Gastrocnemius medialis (tissue), 4 donors: ENCODE data around the gene TMEM108.

Experiments used
- POLR2A ChIP-seq, 2 donors: fragments of 450-650 bp; IDR thresholded peaks; one replicate each; pipeline ENCODE4 v1.6.1; 2017; ENCODE audit warnings: antibody characterized with exemption in 2 of 2, mild to moderate bottlenecking in 2 of 2, moderate library complexity in 2 of 2
- TF ChIP-seq, protein P1 (sequence below), 5 experiments: fragments of 450-650 bp in 3 of 5; fragments of 200-600 bp in 2 of 5; sonication (generic) in 2 of 5; IDR thresholded peaks in 4 of 5; conservative IDR thresholded peaks in 1 of 5; 1 replicate in 4 of 5; 2 replicates in 1 of 5; pipeline ENCODE4 v1.5.1; 2016 to 2019; ENCODE audit warnings: antibody characterized with exemption in 5 of 5, mild to moderate bottlenecking in 3 of 5, moderate library complexity in 3 of 5

DNA sequence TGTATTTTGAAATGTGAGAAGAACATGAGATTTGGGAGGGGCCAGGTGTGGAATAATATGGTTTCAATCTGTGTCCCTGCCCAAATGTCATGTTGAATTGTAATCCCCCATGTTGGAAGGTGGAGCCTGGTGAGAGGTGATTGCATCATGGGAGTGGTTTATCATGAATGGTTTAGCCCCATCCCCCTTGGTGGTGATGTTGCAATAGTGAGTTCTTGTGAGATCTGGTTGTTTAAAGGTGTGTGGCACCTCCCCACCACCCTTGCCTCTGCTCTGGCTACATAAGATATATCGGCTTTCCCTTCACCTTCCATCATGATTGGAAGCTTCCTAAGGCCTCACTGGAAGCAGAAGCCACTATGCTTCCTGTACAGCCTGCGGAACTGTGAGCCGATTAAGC, 23.9 kb upstream of the TMEM108 start:
- no peak for TF ChIP-seq POLR2A (IDR thresholded peaks at IDR 0.05)
- TF ChIP-seq, protein P1, sequence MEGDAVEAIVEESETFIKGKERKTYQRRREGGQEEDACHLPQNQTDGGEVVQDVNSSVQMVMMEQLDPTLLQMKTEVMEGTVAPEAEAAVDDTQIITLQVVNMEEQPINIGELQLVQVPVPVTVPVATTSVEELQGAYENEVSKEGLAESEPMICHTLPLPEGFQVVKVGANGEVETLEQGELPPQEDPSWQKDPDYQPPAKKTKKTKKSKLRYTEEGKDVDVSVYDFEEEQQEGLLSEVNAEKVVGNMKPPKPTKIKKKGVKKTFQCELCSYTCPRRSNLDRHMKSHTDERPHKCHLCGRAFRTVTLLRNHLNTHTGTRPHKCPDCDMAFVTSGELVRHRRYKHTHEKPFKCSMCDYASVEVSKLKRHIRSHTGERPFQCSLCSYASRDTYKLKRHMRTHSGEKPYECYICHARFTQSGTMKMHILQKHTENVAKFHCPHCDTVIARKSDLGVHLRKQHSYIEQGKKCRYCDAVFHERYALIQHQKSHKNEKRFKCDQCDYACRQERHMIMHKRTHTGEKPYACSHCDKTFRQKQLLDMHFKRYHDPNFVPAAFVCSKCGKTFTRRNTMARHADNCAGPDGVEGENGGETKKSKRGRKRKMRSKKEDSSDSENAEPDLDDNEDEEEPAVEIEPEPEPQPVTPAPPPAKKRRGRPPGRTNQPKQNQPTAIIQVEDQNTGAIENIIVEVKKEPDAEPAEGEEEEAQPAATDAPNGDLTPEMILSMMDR (IDR thresholded peaks at IDR 0.05 in 4 of 5, conservative IDR thresholded peaks at IDR 0.05 in 1 of 5), result no peak
